ENCODE results near the gene VSIG4. TPM values are rescaled to one million over a fixed set of nuclear protein-coding genes. Genes with fewer than 3 reads are reported as not detected.
"Not testable (repeated sequence)": the region's sequence is repeated elsewhere in the genome, so short reads cannot be mapped to it uniquely, and the experiment has no call there.

The VSIG4 gene, protein sequence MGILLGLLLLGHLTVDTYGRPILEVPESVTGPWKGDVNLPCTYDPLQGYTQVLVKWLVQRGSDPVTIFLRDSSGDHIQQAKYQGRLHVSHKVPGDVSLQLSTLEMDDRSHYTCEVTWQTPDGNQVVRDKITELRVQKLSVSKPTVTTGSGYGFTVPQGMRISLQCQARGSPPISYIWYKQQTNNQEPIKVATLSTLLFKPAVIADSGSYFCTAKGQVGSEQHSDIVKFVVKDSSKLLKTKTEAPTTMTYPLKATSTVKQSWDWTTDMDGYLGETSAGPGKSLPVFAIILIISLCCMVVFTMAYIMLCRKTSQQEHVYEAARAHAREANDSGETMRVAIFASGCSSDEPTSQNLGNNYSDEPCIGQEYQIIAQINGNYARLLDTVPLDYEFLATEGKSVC
- total RNA-seq, result 569 TPM
- long read RNA-seq, transcript VSIG4-202 (7 exons, 1,474 nt), result minor isoform, 40 of 390 reads
- long read RNA-seq, transcript VSIG4-204 (7 exons, 2,190 nt), result minor isoform, 14 of 390 reads
- long read RNA-seq, transcript VSIG4-201 (8 exons, 1,834 nt), result major isoform, 233 of 390 reads
- long read RNA-seq, partial matches to known transcripts, result 38 of 390 reads
- long read RNA-seq, other reads (novel, unspliced or antisense), result 65 of 390 reads

GRCh38 chrX:66039944-66040343, at the start of gene VSIG4:
TSS of gene VSIG4 (minus strand) at chrX:66040080. CDS start at chrX:66039998, 82 bp downstream.
- peak within 1 kb of the TSS; percentile 60 for H3K27ac ChIP-seq
- TF ChIP-seq CTCF (IDR thresholded peaks at IDR 0.05), result no peak
- ATAC-seq, result peak; percentile 62 to 71
- no peaks in the 10 kb centered on the region for H3K27me3 ChIP-seq (ENCODE audit: low read depth)
- H3K9me3 ChIP-seq, result no peaks in the 10 kb centered on the region
- intact Hi-C loops (cut with DNase I), result no loop called here
- H3K4me3 ChIP-seq, result peak within 1 kb of the TSS; percentile 36
- H3K36me3 ChIP-seq, result no peaks in the 10 kb centered on the region
- peak; percentile 63 for DNase-seq
- H3K4me1 ChIP-seq, result no peaks in the 10 kb centered on the region

DNA sequence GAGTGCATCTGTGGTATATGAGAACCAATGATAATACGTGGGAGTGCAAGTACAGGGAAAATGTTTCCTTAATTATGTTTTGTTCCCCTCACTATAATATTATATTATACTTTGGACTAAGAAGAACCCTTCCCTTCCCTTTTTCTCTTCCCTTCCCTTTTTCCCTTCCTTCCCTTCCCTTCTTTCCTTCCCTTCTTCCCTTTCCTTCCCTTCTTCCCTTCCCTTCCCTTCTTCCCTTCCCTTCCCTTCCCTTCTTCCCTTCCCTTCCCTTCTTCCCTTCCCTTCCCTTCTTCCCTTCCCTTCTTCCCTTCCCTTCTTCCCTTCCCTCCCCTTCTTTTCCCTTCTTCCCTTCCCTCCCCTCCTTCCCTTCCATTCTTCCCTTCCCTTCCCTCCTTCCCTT, 36.9 kb upstream of the VSIG4 start:
- DNase-seq (no peak), ATAC-seq (no peak)
- Histone ChIP-seq H3K27me3 (ENCODE audit: low read depth) (no peaks in the 10 kb centered on the region), H3K27ac (no peak overlapping the region), H3K4me3 (no peak overlapping the region), H3K36me3 (no peaks in the 10 kb centered on the region), H3K4me1 (no peaks in the 10 kb centered on the region), H3K9me3 (no peaks in the 10 kb centered on the region)
- TF ChIP-seq CTCF (IDR thresholded peaks at IDR 0.05), result no peak
- intact Hi-C loops (cut with DNase I), result no loop called here

- no peaks in the 10 kb centered on the region for H3K9me3 ChIP-seq
- no peaks in the 10 kb centered on the region for H3K36me3 ChIP-seq
- TF ChIP-seq CTCF (IDR thresholded peaks at IDR 0.05), result no peak
- H3K27me3 ChIP-seq (ENCODE audit: low read depth), result no peaks in the 10 kb centered on the region
- DNase-seq (peak; percentile 58), ATAC-seq (peak in 1 of 2 donors; percentile 31)
- no peak overlapping the region for H3K4me3 ChIP-seq
- H3K27ac ChIP-seq, result no peak overlapping the region
- intact Hi-C loops (cut with DNase I), result no loop called here
- no peaks in the 10 kb centered on the region for H3K4me1 ChIP-seq
Observed at GRCh38 chrX:66074920-66075879, 35.3 kb upstream of the VSIG4 start.

GRCh38 chrX:66071126-66071525, 31.2 kb upstream of the VSIG4 start:
- ATAC-seq (no peak), DNase-seq (no peak)
- no peaks in the 10 kb centered on the region for H3K9me3 ChIP-seq
- TF ChIP-seq CTCF (IDR thresholded peaks at IDR 0.05), result no peak
- no peak overlapping the region for H3K27ac ChIP-seq
- no peak overlapping the region for H3K4me3 ChIP-seq
- no peaks in the 10 kb centered on the region for H3K4me1 ChIP-seq
- H3K27me3 ChIP-seq (ENCODE audit: low read depth), result no peaks in the 10 kb centered on the region
- no peaks in the 10 kb centered on the region for H3K36me3 ChIP-seq
- intact Hi-C loops (cut with DNase I), result no loop called here

GRCh38 chrX:66064261-66064660, 24.4 kb upstream of the VSIG4 start:
- Histone ChIP-seq H3K4me3 (no peak overlapping the region), H3K9me3 (no peaks in the 10 kb centered on the region), H3K4me1 (no peaks in the 10 kb centered on the region), H3K27ac (no peak overlapping the region), H3K27me3 (ENCODE audit: low read depth) (no peaks in the 10 kb centered on the region), H3K36me3 (no peaks in the 10 kb centered on the region)
- TF ChIP-seq CTCF (IDR thresholded peaks at IDR 0.05), result no peak
- DNase-seq (no peak), ATAC-seq (no peak)
- intact Hi-C loops (cut with DNase I), result no loop called here

DNA sequence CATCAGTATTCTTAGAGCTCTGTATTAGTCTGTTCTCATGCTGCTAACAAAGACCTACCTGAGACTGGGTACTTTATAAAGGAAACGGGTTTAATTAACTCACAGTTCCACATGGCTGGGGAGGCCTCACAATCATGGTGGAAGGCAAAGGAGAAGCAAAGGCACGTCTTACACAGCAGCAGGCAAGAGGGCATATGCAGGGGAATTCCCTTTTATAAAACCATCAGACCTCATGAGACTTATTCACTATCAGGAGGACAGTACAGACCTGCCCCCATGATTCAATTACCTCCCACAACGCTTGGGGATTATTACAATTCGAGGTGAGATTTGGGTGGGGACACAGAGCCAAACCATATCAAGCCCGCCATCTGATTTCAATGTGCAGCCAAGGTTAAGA, 17.1 kb upstream of the VSIG4 start:
- H3K36me3 ChIP-seq; DNase-seq; H3K27me3 ChIP-seq (ENCODE audit: low read depth); H3K4me1 ChIP-seq; intact Hi-C loops (cut with DNase I); H3K9me3 ChIP-seq; H3K27ac ChIP-seq; ATAC-seq; H3K4me3 ChIP-seq: not testable (repeated sequence)

Measured in lower lobe of right lung (tissue), 2 donors.